GM12891 (cell line): ENCODE measurements around the gene SHLD1.

Experiments
- DNase-seq: peaks from one replicate; pipeline ENCODE4 v3.0.0; 2011; ENCODE audit warnings: low spot score; ENCODE audit not compliant: insufficient read length
- FAIRE-seq: peaks from 2 replicates; lab custom pipeline; 2011; peaks lifted over from hg19 to GRCh38; lab: Jason Lieb, UNC
- PAX5 ChIP-seq: IDR thresholded peaks from 2 replicates; pipeline ENCODE4 v1.6.1; 2011; ENCODE audit warnings: low read length, moderate library complexity, mild to moderate bottlenecking; ENCODE audit not compliant: insufficient read depth, severe bottlenecking
- POLR2A ChIP-seq: IDR thresholded peaks from 2 replicates; pipeline ENCODE4 v1.6.1; 2011; ENCODE audit warnings: low read depth, low read length, control low read depth
- POLR2AphosphoS5 ChIP-seq: IDR thresholded peaks from 2 replicates; pipeline ENCODE4 v1.6.1; 2011; ENCODE audit warnings: low read depth, low read length, control low read depth
- POU2F2 ChIP-seq: IDR thresholded peaks from 2 replicates; pipeline ENCODE4 v1.6.1; 2011; ENCODE audit warnings: low read depth, mild to moderate bottlenecking, control low read depth, low read length, moderate library complexity
- SPI1 ChIP-seq: IDR thresholded peaks from 2 replicates; pipeline ENCODE4 v1.6.1; 2011; ENCODE audit warnings: low read depth, low read length, control low read depth
- TAF1 ChIP-seq: IDR thresholded peaks from 2 replicates; pipeline ENCODE4 v1.6.1; 2011; ENCODE audit warnings: low read depth, low read length, control low read depth

The SHLD1 gene

GRCh38 chr20:5810800-5811422, 60.7 kb downstream of the SHLD1 start:
- TF ChIP-seq TAF1 (no peak), POLR2A (no peak), POU2F2 (no peak)
- FAIRE-seq (no peak), DNase-seq (no peak)

GRCh38 chr20:5811746-5812145, 61.5 kb downstream of the SHLD1 start:
- DNase-seq (no peak), FAIRE-seq (no peak)
- no peak for TF ChIP-seq POU2F2
- TF ChIP-seq SPI1: no peak
- TF ChIP-seq POLR2A: no peak
- no peak for TF ChIP-seq POLR2AphosphoS5
- no peak for TF ChIP-seq PAX5
- TF ChIP-seq TAF1: no peak

DNA sequence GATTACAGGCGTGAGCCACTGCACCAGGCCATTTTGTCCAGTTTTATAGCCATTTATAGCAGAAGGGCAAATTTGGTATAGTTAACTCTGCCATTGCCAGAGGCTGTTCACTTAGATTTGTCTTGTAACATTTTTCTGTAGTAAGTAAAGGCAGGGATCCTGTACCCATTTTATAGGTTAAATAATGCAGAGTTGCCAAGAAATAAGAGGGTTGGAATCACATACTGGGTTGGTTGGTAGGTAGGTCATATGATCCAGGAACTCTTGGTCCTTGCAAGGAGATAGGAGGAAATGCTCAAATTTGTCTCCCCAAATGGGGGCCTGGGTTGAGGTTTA, 68.1 kb downstream of the SHLD1 start:
- FAIRE-seq: no peak
- DNase-seq: no peak
- TF ChIP-seq PAX5 (no peak), POLR2A (no peak), SPI1 (no peak), POLR2AphosphoS5 (no peak), TAF1 (no peak), POU2F2 (no peak)

- FAIRE-seq (no peak), DNase-seq (no peak)
- TF ChIP-seq POLR2AphosphoS5 (no peak), SPI1 (no peak), PAX5 (no peak), TAF1 (no peak), POLR2A (no peak), POU2F2 (no peak)
Observed at GRCh38 chr20:5820738-5821137, 70.5 kb downstream of the SHLD1 start.

GRCh38 chr20:5821627-5822215, 71.5 kb downstream of the SHLD1 start:
- DNase-seq (no peak), FAIRE-seq (no peak)
- TF ChIP-seq SPI1: no peak
- no peak for TF ChIP-seq POU2F2
- no peak for TF ChIP-seq POLR2A
- TF ChIP-seq TAF1: no peak
- TF ChIP-seq POLR2AphosphoS5: no peak
- TF ChIP-seq PAX5: no peak

- FAIRE-seq (no peak), DNase-seq (no peak)
- TF ChIP-seq POLR2A (no peak), POU2F2 (no peak), SPI1 (peak; percentile 66)
Observed at GRCh38 chr20:5822569-5822968, 72.4 kb downstream of the SHLD1 start.

DNA sequence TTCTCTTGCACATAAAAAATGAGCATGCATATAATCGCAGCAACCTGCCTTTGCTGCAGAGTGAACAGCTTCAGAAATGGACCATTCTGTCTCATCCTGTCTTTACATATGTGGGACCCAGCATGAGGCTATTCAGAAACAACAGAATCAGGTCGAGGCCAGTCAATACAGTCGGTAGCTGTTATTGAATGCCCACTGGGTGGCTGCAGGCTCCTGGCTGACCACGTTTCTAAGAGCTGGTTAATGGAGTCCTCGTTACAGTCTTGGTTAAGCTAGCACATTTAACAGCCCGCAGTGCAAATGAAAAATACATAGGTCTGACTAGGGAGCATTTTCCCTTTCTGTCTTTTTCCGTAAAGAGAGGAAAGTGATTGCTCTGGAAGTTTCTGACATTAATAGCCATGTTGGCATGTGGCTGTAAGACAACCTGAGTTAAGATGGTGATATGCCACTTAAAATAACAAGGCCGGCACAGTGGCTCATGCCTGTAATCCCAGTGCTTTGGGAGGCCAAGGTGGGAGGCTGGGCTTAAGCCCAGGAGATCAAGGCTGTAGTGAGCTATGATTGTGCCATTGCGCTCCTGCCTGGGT, 75.0 kb downstream of the SHLD1 start:
- FAIRE-seq (no peak), DNase-seq (no peak)
- TF ChIP-seq TAF1: no peak
- TF ChIP-seq POLR2A: no peak
- no peak for TF ChIP-seq POLR2AphosphoS5
- TF ChIP-seq PAX5: no peak
- TF ChIP-seq SPI1: no peak
- no peak for TF ChIP-seq POU2F2

DNA sequence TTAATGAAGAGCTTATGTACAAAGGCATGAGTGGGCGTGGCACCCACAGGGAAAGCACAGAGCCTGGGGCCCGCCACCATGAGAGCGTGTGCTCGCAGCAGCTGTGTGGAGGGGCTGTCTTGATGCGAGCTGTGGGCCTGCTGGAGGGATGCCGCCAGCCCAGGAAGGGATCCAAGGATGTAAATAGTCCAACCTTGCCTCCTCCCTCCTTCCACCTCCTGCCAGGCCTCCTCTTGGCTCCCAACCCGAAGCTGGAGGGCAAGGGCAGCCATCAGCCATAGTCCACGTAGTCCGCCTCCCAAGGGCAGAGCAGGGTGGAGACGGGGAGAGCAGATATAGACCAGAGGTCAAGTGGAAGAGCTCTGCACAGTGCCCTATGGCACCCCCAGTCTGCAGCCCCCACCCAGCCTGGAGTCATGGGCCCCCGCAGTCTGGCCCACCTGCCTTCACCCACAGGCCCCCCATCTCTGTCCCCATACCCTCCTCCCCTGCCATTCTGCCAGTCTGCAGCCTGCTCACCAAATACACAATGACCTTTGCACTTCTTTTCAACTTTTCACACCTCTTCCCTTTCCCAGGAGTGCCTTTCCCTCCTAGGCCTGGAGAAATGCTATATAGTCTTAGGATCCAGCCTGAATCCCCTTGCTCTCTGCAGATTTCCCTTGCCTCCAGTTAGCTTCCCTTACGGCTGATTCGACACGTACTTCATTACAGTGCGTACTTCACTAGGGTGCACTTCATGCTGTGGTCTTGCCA, 77.1 kb downstream of the SHLD1 start:
- TF ChIP-seq POU2F2 (no peak), PAX5 (no peak), TAF1 (no peak), POLR2A (no peak), POLR2AphosphoS5 (no peak), SPI1 (no peak)
- FAIRE-seq: no peak
- DNase-seq: no peak

- FAIRE-seq (no peak), DNase-seq (no peak)
- TF ChIP-seq TAF1: no peak
- TF ChIP-seq PAX5: no peak
- TF ChIP-seq POU2F2: no peak
- no peak for TF ChIP-seq POLR2A
- TF ChIP-seq POLR2AphosphoS5: no peak
Observed at GRCh38 chr20:5827861-5828260, 77.7 kb downstream of the SHLD1 start.
